HG03521 (cell line): ENCODE data around the gene RHBDL1.

Source experiments
- ATAC-seq: cut with Tn5 transposase; IDR thresholded peaks from one replicate; pipeline ENCODE4 v1.9.1; 2021; ENCODE audit warnings: mild to moderate bottlenecking, moderate library complexity; ENCODE audit not compliant: unreplicated experiment

The RHBDL1 gene

DNA sequence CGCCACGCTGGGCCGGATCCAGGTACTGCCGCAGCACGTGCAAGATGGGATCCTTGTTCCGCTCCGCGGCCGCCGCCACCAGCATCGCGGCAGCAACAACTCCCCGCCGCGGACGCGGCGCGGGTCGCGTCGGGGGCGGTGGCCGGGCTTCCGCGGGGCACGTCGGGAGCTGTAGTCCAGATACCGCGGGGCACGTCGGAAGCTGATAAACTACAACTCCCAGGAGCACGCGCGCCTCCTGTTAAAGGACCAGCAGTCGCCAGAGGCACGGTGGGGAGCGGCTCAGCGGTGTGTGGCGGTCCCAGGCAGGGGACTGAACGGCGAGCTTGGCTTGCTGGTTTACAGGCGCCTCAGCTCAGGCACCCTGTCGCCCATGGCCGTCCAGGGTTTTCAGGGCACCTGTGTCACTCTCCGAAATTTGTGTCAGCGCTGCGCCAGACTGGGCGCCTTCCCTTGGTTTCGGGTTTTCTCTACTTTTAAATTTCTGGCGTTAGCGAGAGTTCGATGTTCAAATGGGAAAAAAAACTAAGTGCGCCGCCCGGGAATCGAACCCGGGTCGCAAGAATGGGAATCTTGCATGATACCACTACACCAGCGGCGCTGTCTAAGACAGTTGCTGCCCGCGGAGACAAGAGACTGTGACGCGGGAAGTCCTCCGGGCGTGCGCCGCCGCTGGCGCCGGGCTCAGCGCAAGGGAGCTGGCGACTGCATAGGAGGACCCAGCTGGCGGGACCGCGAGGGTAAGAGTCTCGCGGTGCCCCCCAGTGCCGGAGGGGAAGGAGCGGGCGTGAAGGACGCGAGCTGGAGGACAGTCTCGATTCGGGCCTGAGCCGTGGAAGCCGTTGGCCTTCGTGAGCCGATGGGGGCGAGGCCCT lies 39.0 kb upstream of the RHBDL1 start, which contains the start of gene METTL26:
Gene METTL26 (minus strand): TSS at position 100 of the 875 bp plus-strand sequence. CDS start 15 bp downstream, at position 85.
- ATAC-seq = peak; percentile 52

DNA sequence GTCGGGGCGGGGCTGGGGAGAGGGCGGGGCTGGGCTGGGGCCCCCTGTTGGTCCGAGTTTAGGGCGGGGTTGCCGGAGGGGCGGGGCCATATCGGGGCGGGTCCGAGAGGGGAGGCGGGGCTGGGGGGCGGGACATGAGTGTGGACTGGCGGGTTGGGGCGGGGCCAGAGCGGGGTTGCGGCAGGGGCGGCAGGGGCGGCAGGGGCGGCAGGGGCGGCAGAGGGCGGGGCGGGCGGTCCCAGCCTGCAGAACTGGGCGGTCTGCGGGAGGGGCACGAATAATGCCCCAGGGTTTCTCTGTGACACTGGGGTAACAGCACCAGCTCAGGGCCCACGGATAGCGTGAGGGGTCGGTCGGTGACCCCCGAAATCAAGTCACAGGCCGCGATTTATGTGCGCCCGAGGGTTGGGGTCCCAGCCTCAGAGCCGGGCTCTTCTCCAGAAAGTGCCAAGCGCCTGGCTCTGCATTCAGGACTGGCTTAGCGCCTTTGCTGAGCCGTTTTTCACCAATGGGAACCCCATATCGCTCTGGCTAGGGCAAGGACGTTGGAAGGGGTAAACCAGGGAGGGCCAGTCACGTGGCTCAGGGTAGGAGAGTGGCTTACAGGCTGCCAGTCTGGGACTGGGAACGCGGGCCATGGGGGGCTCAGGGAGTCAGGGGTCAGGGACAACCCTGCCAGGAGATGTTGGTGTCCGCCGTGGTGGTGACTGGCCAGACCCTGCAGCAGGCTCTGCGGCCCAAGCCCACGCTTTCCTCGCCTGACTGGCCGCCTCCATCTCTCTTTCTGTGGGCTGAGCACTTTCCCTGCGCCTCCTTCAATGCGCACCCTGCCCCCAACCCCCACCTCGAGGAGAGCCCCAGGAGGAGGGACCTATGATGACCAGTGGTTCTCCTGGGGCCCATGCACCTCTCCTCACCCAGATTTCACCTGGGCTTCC lies 38.1 kb upstream of the RHBDL1 start:
- no peak for ATAC-seq

GRCh38 chr16:638034-638543 lies 37.4 kb upstream of the RHBDL1 start:
- no peak for ATAC-seq

DNA sequence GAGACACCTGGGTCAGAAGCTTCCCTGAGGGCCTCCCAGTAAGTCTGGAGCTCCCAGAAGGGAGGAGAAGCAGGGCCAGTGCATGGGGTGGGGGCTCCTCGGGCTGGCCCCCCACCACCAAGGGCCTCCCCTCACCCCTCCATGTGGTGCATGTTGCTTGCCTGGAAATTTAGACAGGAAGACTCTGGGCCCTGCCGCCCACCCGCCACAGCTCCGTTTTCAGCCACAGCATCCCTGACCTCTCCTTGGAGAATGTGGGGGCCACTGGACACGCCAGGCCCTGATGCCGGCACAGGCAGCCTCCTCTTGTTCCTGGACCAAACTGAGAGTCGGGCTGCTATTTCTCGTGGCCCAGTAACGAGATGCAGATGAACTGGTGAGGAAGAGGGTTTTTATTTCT lies 36.6 kb upstream of the RHBDL1 start:
- ATAC-seq = no peak

DNA sequence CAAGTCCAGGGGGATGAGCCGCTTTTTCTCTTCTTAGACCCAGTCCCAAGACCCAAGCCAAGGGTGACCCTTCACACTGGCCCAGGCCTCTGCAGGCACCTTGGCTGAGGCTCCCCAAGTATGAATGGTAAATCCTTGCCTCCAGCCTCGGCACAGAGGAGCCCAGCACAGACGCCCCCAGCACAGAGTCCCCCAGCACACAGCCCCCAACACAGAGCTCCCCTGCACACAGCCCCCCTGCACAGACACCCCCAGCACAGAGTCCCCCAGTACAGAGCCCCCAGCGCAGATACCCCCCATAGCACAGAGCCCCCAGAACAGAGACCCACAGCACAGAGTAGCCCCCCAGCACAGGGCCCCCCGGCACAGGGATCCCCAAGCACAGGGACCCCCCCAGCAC lies 34.9 kb upstream of the RHBDL1 start:
- ATAC-seq = no peak

DNA sequence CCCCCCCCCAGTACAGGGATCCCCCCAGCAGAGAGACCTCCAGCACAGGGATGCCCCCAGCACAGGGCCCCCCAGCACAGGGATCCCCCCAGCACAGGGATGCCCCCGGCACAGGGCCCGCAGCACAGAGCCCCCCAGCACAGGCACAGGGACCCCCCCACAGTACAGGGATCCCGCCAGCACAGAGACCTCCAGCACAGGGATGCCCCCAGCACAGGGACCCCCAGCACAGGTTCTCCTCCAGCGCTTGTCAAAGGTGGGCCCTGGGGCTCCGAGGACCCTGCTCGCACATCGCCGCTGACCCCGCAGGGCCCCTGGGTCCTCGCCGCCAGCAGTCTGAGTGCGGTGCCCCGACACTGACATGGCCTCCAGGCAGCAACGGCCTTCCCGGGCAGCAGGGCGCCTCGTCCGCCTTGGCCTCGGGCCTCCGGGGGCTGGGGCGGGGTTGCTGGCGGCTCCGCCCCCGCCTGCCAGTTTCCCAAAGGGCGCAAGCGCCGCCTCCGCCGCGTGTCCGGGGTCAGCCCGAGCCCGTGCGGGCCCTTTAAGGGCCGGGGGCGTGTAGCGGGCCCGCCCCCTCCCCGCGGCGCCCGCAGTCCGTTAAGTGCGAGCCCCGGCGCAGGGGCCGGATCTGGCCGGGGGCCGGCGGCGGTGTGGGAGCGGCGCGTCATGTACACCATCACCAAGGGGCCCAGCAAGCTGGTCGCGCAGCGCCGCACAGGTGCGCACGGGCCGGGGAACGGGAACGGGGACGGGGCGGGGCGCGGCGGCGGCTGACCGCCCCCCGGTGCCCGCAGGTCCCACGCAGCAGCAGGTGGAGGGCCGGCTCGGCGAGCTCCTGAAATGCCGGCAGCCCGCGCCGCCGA lies 33.9 kb upstream of the RHBDL1 start, which contains the start of gene MCRIP2:
Gene MCRIP2 (plus strand): TSS at position 503 of the 863 bp plus-strand sequence. CDS start 164 bp downstream, at position 667.
- peak; percentile 41 for ATAC-seq

DNA sequence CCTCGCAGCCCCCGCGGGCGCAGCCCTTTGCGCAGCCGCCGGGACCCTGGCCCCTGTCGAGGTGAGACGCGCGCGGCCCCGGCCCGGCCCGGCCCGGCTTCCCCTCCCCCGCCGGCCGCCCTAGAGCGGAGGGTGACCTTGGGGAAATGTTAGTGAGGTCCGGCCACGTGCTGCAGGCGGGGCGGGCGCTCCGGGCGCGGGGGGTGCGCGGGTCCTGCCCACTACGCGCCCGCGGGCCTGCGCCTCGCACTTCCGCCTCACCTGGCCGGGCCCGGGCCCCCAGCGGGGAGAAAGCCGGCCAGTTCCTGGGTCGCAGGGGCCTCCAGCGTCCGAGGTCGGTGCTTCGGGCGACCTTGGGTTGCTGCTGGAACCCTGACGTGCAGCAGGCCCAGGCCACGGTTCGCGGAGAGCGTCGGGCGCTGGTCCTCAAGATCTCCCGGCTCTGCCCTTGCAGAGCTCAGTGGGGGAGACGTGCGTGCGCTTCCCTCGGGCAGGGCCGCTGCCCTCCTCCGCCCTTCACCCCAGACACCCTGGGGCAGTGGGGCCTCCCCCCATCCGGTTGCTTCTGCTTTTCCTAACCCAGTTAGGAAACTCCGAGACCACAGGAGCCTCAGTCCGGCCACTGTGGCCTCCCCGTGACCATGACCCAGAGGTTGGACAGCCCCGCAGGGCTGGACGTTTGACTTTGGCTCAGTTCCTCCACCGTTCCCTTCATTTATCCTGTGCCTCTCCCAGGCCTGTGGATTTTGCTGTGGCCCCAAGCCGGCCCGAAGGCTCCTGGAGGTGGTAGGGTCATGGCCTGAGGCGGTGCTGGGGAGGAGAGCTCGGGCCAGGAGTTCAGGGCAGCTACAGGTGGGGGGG lies 33.1 kb upstream of the RHBDL1 start:
- ATAC-seq = peak; percentile 39

DNA sequence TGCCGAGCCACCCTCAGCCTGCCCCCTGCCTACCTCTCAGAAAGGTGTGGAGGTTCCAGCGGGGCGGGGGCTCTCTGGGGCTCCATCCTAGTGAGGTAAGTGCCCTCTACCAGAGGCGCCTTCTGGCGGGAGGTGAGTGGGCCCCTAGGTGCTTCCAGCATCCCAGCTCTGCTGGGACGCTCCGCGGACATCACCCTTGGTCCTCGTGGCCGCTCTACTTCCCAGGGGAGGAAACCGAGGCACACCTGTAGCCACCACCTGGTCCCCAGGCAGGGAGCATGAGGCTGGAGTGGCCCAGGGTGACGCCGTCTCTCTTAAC lies 32.5 kb upstream of the RHBDL1 start:
- ATAC-seq = no peak

GRCh38 chr16:644556-644955 lies 30.9 kb upstream of the RHBDL1 start:
- ATAC-seq = no peak

- ATAC-seq = no peak
These were observed 29.4 kb upstream of the RHBDL1 start for GRCh38 chr16:645852-646678.

DNA sequence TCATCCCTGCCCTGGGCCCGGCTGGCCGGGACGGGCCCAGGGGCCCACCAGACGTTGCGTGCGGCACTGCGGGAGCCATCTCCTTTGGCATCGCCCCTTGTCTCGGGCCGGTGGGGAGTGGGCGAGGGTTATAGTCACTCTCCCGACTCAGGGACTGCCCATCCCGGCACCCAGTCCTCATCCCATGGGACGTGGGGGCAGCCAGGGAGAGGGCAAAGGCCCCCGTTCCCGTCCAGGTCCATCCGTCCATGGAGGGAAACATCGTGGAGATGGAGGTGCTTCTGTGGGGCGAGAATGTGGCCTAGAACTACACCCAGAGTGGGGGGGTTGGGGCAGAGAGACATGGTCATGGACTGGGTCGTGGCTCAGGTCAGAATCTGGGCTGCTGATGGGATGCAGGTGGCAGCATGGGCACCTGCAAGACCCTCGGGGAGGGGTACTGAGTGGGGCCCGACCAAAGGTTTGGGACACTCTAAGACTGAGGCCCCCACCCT lies 28.7 kb upstream of the RHBDL1 start:
- no peak for ATAC-seq

DNA sequence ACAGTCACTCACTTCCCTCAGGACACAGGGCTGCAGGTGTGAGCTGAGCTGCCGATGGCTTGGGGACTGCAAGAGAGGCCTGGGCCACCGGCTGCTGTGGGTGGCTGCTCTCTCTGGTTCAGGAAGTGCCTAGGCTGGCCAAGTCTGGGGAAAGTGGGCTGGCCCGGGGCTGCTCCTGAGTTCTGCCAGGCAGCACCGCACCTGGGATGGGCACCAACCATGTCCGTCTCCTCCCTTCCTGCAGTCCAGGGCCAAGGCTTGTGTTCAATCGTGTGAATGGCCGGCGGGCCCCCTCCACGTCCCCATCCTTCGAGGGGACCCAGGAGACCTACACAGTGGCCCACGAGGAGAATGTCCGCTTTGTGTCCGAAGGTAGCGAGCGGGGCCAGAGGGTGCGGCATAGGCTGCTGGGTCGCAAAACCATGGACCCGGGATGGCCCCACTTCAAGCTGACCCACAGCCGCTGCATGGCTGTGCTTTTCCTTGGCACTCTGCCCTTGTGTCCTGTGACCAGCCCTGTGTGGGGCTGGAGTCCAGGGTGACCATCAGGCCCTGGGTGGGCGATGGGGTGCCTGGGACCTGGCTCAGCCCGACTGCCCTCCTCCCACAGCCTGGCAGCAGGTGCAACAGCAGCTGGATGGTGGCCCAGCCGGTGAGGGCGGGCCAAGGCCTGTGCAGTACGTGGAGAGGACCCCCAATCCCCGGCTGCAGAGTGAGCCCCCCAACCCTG lies 28.1 kb upstream of the RHBDL1 start:
- no peak for ATAC-seq

DNA sequence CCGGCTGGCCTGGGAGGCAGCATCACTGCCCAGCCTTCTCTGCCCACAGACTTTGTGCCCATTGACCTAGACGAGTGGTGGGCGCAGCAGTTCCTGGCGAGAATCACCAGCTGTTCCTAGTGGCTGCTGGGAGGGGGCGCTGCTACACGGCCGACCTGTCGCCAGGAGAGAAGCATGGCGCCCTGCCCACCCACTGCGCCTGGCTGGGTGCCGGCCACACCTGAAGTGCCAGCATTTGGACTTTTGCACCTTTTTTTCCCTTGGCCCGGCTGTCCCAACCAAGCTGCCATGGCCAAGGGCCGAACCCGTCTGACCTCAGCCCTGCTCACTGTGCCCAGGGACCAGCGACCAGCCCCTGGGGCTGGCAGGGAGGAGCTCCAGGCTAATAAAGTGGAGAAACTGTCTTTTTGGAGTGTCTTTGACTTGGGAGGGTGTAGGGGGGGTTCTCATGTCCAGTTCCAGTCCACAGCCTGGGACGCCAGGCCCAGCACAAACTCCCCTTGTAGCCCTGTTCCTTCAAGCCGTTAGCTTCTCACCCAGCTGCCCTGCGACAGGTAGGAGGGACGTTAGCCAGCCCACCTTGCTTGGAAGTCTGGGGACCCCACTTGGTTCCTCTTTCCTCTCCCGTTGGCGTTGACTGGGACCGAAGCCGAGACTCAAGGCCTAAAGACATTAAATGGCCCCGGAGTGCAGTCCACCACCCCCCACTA lies 27.2 kb upstream of the RHBDL1 start:
- ATAC-seq = no peak

DNA sequence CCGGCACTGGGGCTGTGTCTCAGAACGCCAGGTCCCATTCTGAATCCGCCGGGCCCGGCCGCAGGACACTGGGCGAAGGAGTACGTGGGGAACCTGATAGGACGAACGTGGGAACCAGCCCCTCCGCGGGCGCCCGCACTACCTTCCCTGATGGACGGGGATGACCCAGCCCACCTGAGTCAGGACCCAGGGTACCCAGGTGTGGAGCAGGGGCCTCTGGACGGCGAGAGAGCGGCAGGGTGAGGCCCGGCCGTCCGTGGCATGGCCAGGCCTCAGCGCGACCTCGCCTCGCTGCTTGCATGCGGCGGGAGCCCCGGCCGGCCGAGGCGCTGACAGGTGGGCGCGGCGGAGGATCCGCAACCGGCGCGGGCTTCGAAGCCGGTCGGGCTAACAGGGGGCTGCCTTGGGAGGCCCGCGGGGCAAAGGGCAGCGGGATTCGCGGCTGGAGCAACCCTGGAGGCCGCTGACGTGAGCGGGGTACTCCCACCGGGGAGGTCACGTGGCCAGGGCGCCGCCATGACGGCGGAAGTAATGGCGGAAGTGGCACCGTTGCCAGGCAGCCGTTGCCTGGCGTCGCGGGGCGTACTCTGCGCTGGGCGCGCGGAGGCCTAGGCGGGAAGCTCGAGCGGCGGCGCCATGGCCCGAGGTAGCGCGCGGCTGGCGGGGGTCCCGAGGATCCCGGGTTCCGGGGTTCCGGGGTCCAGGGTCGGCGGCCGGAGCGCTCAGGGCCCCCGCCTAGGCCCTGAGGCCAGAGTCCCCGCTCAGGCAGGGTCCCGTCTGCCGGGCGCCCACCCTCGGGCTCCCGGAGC lies 26.5 kb upstream of the RHBDL1 start, which contains the start of gene WDR90:
Gene WDR90 (plus strand): TSS at position 585 of the 809 bp plus-strand sequence. CDS start 52 bp downstream, at position 637.
- ATAC-seq = peak; percentile 72

DNA sequence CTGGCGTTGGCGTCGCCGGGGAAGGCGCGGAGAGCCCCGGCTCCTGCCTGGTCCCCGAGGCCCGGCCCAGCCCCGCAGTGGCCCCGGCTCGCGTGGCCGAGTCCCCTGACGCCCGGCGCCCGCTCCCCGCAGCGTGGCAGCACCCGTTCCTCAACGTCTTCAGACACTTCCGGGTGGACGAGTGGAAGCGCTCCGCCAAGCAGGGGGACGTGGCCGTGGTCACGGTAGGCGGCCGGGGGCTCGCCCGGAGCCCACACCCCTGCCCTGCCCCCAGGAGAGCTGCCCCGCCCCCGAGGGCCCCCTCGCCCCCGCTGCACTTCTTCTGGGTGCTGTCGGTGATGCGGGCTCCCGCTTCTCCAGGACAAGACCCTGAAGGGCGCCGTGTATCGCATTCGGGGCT lies 25.8 kb upstream of the RHBDL1 start:
- ATAC-seq = peak; percentile 6

GRCh38 chr16:651844-652243 lies 23.6 kb upstream of the RHBDL1 start:
- ATAC-seq = no peak
